ENCODE measurements around the gene LRP6.

Gene LRP6

GRCh38 chr12:12070674-12071656 is 195.9 kb downstream of the LRP6 start, which contains the start of gene BCL2L14:
Gene BCL2L14 (plus strand): TSS chr12:12070939. CDS start chr12:12079306, 8,367 bp downstream.
- no peak for DNase-seq (ENCODE audit: low read depth)

GRCh38 chr12:12069821-12070548 is 196.9 kb downstream of the LRP6 start:
- no peak for DNase-seq (ENCODE audit: low read depth)

GRCh38 chr12:12068751-12069150 is 198.1 kb downstream of the LRP6 start:
- no peak for DNase-seq (ENCODE audit: low read depth)
